ENCODE data around the gene RRP1. TPM values are rescaled to one million over a fixed set of nuclear protein-coding genes. Genes with fewer than 3 reads are reported as not detected.

RRP1 gene
- total RNA-seq, 1 donor = 10.0 TPM

GRCh38 chr21:43845386-43845785 lies 56.0 kb downstream of the RRP1 start:
- no peaks in the 10 kb centered on the region for H3K9me3 ChIP-seq (ENCODE audit: low read depth, low read length)
- H3K27me3 ChIP-seq (ENCODE audit: insufficient read depth, low read length) = no peaks in the 10 kb centered on the region
- H3K4me3 ChIP-seq (ENCODE audit: low read length) = no peak overlapping the region
- H3K4me1 ChIP-seq (ENCODE audit: insufficient read depth, low read length) = peaks cover 20% of the 10 kb centered on the region

GRCh38 chr21:43846430-43846829 lies 57.1 kb downstream of the RRP1 start:
- Histone ChIP-seq H3K9me3 (ENCODE audit: low read depth, low read length) (no peaks in the 10 kb centered on the region), H3K4me3 (ENCODE audit: low read length) (no peak overlapping the region), H3K4me1 (ENCODE audit: insufficient read depth, low read length) (peaks cover 20% of the 10 kb centered on the region), H3K27me3 (ENCODE audit: insufficient read depth, low read length) (no peaks in the 10 kb centered on the region)

GRCh38 chr21:43847301-43847700 lies 57.9 kb downstream of the RRP1 start:
- peaks cover 16% of the 10 kb centered on the region for H3K4me1 ChIP-seq (ENCODE audit: insufficient read depth, low read length)
- no peaks in the 10 kb centered on the region for H3K9me3 ChIP-seq (ENCODE audit: low read depth, low read length)
- no peaks in the 10 kb centered on the region for H3K27me3 ChIP-seq (ENCODE audit: insufficient read depth, low read length)
- H3K4me3 ChIP-seq (ENCODE audit: low read length) = no peak overlapping the region

GRCh38 chr21:43848771-43849170 lies 59.4 kb downstream of the RRP1 start:
- no peaks in the 10 kb centered on the region for H3K27me3 ChIP-seq (ENCODE audit: insufficient read depth, low read length)
- H3K4me1 ChIP-seq (ENCODE audit: insufficient read depth, low read length) = peaks cover 9% of the 10 kb centered on the region
- no peaks in the 10 kb centered on the region for H3K9me3 ChIP-seq (ENCODE audit: low read depth, low read length)
- no peak overlapping the region for H3K4me3 ChIP-seq (ENCODE audit: low read length)

- Histone ChIP-seq H3K4me3 (ENCODE audit: low read length) (no peak overlapping the region), H3K4me1 (ENCODE audit: insufficient read depth, low read length) (peaks cover 19% of the 10 kb centered on the region), H3K27me3 (ENCODE audit: insufficient read depth, low read length) (no peaks in the 10 kb centered on the region), H3K9me3 (ENCODE audit: low read depth, low read length) (no peaks in the 10 kb centered on the region)
These were observed 60.3 kb downstream of the RRP1 start for GRCh38 chr21:43849532-43850299.

GRCh38 chr21:43850728-43851295 lies 61.4 kb downstream of the RRP1 start:
- H3K4me3 ChIP-seq (ENCODE audit: low read length) = no peak overlapping the region
- H3K4me1 ChIP-seq (ENCODE audit: insufficient read depth, low read length) = peaks cover 30% of the 10 kb centered on the region
- no peaks in the 10 kb centered on the region for H3K27me3 ChIP-seq (ENCODE audit: insufficient read depth, low read length)
- no peaks in the 10 kb centered on the region for H3K9me3 ChIP-seq (ENCODE audit: low read depth, low read length)

GRCh38 chr21:43851593-43851992 lies 62.2 kb downstream of the RRP1 start:
- Histone ChIP-seq H3K4me3 (ENCODE audit: low read length) (no peak overlapping the region), H3K27me3 (ENCODE audit: insufficient read depth, low read length) (no peaks in the 10 kb centered on the region), H3K4me1 (ENCODE audit: insufficient read depth, low read length) (peaks cover 33% of the 10 kb centered on the region), H3K9me3 (ENCODE audit: low read depth, low read length) (no peaks in the 10 kb centered on the region)

GRCh38 chr21:43853851-43854772 lies 64.7 kb downstream of the RRP1 start:
- H3K27me3 ChIP-seq (ENCODE audit: insufficient read depth, low read length) = no peaks in the 10 kb centered on the region
- peaks cover 33% of the 10 kb centered on the region for H3K4me1 ChIP-seq (ENCODE audit: insufficient read depth, low read length)
- H3K9me3 ChIP-seq (ENCODE audit: low read depth, low read length) = no peaks in the 10 kb centered on the region
- no peak overlapping the region for H3K4me3 ChIP-seq (ENCODE audit: low read length)

Other genes with a start within 250 kb of the RRP1 start
- 0.42 TPM for gene HSF2BP, start 130.1 kb upstream of the RRP1 start, total RNA-seq
- 14.0 TPM for gene RRP1B, start 130.0 kb upstream of the RRP1 start, total RNA-seq
- gene PDXK, start 70.4 kb upstream of the RRP1 start, total RNA-seq = 26.0 TPM
- 9.4 TPM for gene CSTB, start 13.3 kb upstream of the RRP1 start, total RNA-seq
- 27.7 TPM for gene AGPAT3, start 75.6 kb downstream of the RRP1 start, total RNA-seq
- 75.4 TPM for gene TRAPPC10, start 222.7 kb downstream of the RRP1 start, total RNA-seq